Activated CD8-positive, alpha-beta memory T cell treated with anti-CD3 and anti-CD28 coated beads, Interleukin-2, amount 50 U/mL, for 24 hours (primary cell): ENCODE measurements around the gene KLRB1.
"Not testable (repeated sequence)": the region's sequence is repeated elsewhere in the genome, so short reads cannot be mapped to it uniquely, and the experiment has no call there.

Experiments
- DNase-seq: peaks from one replicate; pipeline ENCODE4 v3.0.0-alpha.2; 2020; ENCODE audit errors: extremely low read depth

KLRB1 gene

DNA sequence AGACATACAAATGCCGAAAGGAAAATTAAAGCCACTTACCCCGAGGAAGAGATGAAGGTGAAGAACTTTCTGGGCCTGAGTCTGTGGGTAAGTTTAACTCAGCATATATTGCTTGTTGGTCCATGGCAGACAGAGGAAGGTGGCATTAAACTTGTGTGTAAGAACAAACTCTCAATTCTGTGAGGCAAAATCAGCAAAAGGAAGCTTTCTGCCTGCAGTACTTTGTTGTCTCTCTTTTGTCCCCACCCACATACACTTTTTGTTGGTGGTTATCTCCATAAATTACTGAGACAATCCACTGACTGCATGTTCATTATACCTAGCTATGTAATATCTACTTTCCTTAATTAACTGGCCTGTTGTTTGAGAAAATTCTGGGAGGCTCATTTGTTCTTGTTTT lies at the start of gene KLRB1:
TSS of gene KLRB1 (minus strand) at position 201 of the 400 bp plus-strand sequence. CDS start at position 124, 77 bp downstream.
- no peak for DNase-seq

DNA sequence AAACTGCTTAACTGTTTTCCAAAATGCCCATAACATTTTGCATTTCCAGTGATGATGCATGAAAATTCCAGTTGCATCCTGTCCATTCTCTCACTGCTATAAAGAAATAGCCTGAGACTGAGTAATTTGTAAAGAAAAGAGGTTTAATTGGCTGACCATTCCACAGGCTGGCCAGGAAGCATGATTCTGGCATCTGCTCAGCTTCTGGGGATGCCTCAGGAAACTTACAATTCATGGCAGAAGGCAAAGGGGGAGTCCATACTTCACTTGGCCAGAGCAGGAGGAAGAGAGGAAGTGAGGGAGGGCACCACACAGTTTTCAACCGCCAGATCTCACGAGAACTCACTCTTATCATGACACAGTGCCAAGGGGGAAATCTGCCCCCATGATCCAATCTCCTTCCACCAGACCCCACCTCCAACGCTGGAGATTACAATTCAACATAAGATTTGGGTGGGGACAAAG lies 43.6 kb upstream of the KLRB1 start:
- DNase-seq, result no peak

DNA sequence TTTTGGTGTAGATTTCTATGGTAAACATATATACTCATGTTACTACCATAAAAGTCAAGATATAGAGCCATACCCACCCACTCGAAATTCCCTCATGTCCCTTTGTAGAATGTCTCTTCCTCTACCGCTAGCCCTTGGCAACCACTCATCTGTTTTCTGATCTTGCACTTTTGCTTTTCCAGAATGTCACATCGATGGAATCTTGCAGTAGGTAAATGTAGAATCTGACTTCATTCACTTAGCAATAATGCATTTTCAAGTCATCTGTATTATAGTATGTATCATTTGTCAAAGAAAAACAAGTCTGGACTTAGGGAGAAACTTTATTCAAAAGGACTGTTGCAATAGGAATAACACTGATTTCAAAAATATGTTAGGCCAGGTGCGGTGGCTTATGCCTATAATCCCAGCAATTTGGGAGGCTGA lies 42.4 kb upstream of the KLRB1 start:
- no peak for DNase-seq

DNA sequence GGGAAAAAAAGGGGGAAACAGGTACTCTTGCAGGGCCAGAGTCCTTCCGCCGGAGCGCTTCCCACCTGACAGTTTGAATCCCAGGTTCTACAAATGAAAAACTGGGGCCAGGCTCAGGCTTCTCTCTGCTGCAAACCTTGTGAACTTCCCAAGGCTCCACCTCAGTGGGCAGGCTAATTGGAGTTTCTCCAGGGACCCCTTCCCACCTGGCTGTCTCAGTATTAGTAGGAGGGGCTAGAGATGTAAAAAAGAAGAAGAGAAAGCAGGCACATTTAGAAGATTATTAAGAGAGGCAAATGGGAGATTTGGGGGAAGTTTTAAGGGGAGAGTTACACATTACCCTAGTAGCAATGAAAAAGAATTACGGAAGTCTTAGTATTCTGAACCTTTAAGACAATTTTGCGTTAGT lies 41.8 kb upstream of the KLRB1 start:
- DNase-seq, result no peak

DNA sequence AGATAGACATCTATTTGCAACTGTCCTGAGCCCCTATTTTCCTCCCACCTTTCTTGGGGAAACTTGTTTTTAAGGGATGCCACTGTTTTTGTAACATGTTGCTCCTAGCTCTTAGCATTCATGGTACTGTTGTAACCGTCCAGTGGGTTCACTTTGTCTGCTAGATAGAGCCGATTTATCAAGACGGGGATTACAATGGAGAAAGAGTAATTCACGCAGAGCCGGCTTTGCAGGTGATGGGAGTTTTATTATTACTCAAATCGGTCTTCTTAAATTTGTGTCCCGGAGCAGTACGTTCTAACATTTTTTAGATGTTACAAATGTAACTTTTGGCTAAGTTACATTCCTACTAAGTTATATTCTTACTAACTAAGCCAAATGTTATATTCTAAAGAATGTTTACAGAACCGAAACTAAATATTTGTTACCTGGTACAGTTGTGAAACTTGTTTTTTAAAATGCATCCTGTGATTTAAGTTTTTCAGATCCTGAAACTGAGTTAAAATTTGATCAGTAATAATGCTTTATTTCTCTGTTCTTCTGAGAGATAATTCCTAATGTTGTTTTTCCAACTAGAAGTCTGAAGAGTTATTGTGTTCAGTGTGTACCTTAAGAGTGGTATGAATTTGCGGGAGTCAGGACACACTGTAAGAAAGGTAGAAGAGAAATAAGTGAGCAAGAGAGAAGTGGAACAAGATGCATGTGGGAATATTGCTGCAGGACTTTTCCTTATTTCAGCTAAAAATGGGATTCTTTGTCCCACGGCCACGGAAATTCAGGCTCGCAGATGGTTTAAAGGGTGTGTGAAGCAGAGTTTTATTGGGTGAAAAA lies 41.2 kb upstream of the KLRB1 start:
- no peak for DNase-seq

DNA sequence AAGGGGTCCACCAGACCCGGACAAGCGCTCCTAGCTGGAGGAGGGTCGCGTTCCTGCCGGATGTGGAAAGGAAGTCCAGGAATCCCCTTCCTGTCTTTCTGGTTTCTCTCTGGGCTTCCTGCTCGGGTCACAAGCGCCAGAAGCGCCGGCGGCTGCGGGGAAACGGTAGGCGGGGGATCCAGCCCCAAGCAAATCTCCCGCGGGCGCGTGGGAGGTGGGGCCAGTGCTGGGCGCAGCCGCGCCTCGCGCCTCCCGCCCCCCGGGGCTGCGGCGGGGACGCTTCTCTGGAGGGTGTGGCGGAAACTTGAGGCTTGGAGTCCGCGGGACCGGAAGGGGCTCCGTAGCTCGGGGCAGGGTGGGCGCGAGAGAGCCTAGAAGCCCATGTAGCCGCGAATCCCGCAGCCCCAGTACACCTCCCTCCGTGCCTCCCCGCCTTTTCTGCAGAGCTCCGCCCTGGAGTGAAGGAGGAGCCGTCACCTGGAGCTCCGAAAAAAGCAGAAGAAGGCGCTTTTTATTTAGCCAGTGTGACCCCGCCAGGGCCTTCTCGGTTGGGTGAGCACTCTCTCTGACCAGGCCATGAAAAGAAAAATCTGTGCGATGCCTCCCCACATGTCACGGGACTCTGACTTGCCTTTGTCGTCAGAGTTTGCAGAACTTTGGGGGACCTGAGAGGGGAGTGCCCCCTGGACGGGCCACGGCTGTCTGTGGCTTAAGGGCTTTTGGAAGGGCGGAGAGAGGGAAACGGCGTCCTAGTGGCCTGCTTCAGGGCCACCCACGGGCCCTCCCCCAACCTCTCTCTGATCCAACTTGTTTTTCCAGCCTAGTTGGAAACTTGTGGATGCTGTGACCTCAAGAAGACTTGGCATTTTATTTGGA lies 40.3 kb upstream of the KLRB1 start:
- DNase-seq, result peak; percentile 72

DNA sequence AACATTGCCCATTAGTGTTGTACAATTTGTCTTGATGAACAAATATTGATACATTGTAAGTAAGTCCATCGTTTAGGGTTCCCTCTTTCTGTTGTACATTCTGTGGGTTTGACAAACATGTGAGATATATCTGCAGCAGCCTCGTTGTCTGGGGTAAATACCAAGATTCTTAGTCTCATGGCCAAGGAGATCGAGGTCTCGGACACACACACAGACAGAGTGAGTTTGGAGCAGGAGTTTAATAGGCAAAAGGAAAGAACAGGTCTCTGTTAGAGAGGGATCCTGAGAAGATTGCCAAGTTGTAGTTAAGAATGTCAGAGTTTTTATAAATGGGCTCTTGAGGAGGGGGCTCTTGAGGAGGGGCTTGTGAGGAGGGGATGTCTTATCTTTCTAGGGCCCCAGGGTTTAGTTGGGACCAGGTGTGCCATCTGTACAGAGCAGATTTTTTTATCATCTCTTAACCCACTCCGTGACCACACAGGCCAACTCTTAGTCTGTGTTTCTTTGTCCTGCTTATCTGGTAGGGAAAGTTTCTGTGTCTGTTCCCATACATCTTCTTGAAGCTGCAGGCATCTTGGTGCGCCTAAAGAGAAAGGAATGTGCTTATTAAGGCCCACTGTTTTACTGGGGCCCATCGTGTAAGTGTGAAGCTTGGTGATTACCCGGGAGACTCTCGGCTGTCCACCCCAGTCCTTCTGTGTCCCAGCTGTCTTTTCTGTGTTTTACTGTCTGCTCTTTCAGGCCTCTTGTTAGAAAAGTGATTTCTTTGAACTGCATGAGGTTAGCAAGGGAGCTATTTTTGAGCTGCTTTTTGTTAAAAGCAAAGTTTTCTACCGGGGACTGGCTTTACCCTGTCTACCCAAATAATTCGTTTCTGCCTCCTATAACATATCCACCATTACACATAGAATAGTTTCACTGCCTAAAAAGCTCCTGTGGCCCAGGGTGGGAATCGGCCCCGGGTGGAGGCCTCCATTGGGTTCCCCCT lies 39.4 kb upstream of the KLRB1 start:
- no peak for DNase-seq

DNA sequence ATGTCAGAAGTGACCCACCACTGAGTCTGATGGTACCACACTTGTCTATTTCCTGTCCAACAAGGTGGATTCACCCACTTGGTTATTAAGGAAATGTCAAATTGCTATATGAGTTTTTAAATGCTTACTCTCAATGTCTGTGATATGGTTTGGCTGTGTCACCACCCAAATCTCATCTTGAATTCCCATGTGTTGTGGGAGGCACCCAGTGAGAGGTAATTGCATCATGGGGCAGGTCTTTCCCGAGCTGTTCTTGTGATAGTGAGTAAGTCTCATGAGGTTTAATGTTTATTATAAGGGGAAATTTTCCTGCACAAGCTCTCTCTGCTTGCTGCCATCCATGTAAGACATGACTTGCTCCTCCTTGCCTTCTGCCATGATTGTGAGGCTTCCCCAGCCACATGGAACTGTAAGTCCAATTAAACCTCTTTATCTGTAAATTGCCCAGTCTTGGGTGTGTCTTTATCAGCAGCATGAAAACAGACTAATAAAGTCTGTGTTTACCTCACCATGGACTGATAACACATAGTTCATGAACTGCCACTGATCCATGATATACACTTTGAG lies 37.4 kb upstream of the KLRB1 start:
- not testable (repeated sequence) for DNase-seq

DNA sequence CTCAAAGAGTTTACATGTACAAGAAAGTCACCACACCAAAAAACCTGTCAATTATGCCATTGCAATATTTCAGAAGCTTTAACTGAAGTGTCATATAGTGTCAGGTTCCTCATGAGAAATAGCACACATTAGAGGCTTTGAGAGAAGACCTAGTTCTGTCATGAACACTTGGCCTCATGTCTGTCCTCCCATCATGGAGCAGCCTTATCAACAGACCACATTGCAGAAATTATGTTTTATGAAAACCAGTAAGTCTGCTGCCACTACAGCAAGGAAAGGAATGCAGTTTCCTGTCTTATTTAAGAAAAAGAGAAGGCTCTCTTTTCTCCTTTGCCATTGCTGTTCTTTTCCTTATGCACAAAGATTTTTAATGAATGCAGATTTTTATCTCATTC lies 35.5 kb upstream of the KLRB1 start:
- DNase-seq, result no peak

DNA sequence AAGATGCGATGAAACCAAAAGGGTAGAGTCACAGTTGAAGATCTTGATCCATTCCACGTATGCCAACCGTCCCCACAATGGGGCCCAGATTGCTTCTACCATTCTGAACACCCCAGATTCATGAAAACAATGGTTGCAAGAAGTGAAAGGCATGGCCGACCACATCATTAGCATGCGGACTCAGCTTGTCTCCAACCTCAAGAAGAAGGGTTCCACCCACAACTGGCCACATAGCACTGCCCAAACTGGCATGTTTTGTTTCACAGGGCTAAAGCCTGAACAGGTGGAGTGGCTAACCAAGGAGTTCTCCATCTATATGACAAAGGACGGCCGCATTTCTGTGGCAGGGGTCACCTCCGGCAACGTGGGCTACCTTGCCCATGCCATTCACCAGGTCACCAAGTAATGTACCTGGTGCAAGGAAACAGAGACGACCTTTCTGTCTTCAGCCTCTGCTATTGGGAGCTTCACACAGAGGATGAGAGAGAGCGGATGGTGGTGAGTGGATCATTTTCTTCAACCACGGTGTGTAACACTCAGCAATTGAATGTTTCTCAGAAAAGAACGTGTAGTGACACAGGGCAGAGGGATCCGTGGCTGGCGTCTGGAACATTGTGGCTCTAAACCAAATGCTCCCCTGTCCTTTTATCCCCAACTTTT lies 35.0 kb upstream of the KLRB1 start:
- DNase-seq, result no peak

DNA sequence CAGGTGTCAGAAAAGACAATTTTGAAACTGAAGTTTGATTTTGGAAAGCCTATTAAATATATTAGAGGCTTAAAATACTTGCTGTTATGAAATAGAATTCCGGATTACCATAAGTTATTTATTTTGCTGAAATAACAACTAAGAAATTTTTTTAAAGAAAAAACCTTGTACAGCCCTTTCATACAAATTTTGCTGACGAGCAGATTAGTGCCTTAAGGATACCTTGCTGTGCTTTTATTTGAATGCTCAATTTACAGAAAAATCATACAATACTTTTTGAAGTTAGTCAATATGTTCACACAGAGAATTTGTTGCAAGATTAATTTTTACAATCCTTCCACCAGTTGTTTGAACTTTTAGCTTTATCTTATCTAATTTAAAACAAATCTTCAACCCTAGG lies 32.3 kb upstream of the KLRB1 start:
- DNase-seq, result no peak

DNA sequence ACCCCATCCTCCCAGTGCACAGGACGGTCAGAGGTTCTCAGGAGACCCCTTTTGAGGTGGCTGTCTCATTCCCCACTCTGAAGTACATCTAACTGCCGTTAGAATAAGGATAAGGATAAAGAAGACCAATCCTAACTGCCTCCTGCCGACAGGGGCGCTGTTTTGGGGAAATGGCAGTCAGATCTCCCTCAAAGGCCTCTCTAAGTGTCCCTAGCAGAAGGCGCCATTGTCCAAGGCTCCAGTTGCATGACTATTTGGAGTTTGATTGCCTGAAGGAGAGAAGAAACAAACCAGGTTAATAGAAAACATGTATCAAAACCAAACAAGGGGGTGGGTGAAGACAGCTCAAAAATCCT lies 29.1 kb upstream of the KLRB1 start:
- DNase-seq, result no peak

DNA sequence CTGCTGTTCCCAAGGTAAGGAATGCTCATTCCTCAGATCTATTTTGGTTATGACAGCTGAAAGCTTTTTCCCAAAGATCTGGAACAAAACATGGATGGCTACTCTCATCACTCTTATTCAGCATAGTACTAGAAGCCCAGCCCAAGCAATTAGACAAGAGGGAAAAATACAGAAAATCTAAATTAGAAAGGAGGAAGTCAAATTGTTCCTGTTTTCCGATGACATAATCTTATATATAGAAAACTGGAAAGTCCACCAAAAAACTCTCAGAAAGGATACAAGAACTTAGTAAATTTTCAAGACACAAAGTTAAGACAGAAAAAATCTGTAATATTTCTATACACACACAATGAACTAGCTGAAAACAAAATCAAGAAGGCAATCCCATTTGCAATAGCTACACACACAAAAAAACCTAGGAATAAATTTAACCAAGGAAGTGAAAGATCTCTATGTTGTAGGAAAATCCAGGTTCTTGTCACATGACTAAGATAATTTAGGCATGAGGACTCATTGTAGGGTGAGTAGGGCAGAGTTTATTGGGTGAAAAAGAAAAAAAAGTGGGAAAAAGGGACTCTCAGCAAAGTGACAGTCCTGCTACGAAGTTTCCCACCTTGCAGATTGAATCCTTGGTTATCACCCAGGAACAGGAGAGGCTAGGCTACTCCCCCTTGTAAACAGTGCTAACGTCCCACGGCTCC lies 28.6 kb upstream of the KLRB1 start:
- no peak for DNase-seq

DNA sequence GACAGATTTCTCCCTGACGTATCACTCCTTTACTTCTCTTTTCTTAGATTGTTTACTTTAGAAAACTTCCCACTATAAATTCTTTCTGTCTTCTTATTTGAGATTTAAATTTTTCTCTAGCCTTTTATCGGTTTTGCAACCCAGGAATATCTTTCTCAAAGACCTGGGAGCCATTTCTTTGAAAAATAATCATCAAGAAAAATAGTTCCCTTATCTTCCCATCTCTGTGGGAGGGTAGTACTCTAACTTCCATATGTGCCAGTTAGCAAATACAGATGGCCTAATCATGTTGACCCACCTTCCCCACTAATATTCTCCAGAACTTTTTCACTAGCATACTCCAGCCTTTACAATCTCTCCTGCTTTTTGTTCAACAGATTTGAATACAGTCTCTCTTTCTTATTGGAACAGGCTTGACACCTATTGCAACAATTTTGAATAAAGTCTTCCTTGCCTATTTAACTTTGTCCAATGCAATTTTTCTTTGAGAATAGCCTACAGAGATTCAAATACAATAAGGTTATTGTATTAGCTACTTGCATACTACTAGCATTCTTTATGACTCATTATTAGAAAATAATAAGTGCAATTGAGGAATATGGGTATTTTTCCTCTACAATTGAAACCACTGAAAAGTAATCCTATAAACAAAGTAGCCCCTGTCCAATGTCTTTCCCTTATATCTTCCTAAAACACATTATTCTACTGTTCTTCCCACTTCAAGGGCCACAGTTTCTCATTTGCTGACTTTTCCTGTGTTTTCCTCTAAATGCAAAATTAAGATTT lies 27.4 kb upstream of the KLRB1 start:
- no peak for DNase-seq

DNA sequence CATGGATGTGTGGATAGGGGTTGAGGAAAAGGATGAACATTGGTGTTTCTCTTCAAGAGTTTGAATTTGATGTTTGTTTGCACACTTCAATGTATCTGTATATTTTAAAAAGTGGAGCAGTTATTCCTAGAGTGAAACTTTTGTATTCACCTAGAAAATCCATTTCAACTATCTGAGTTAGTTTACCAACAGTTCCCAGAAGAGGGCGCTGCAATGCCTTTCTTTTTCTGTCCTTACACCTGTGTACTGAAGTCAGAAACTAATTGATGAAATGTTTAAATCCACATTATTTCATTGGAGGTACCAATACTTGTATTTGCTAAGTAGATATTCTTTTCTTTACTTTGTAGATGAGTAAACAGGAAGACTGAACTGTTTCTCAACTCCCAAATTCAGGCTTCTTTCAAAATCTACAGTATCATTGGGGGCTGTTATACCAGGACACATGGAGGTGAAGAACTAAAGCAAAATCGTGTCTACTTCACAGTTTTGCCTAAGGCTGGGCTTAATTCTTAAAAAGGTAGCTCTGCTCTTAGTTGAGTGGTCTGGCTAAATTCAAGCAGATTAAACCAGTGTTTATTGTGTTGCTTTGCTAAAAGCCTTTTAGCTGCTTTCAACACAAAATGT lies 26.6 kb upstream of the KLRB1 start:
- peak; percentile 70 for DNase-seq

DNA sequence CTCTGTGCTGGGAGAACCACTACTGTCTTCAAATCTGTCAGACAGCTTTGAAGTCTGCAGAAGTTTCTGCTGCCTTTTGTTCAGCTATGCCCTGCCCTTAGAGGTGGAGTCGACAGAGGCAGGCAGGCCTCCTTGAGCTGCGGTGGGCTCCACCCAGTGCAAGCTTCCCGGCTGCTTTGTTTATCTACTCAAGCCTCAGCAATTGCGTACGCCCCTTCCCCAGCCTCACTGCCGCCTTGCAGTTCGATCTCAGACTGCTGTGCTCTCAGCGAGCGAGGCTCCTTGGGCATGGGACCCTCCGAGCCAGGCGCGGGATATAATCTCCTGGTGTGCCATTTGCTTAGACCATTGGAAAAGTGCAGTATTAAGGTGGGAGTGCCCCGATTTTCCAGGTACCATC lies 25.1 kb upstream of the KLRB1 start:
- no peak for DNase-seq

DNA sequence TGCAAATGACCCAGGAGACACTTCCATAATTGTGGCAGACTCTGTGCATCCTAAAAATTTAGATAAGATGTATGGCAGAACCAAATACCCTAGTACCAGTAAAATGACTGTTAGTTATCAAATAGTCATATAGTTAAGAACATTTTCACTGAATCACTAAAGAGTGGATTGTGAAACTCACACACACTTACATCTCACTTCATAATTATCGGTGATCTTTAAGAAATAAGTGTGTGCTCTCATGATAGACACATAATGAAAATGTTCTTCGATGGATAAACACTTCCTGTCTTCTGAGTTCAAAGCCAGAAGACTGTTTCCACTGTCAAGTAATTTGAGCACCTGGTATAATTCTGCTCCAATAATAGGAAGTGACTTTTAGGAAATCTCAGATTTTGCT lies 19.1 kb upstream of the KLRB1 start:
- no peak for DNase-seq

DNA sequence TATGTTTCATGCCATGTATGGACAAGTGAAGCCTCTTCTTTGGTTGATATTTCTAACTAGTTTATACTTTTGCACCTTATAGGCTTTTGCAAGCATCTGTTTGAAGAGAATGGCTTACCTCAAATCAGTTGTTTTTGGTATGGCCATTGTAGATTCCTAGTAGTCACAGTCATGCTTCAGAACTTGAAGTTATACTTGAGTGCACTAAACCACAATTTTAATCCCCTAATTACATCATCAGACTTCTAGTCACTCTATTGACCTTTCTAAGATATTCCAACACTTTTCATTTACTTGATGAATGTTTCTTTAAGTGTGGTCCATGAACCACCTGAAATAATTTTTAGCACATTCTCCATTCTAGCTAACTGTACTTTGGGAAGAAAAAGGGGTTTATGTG lies 18.6 kb upstream of the KLRB1 start:
- DNase-seq, result no peak

DNA sequence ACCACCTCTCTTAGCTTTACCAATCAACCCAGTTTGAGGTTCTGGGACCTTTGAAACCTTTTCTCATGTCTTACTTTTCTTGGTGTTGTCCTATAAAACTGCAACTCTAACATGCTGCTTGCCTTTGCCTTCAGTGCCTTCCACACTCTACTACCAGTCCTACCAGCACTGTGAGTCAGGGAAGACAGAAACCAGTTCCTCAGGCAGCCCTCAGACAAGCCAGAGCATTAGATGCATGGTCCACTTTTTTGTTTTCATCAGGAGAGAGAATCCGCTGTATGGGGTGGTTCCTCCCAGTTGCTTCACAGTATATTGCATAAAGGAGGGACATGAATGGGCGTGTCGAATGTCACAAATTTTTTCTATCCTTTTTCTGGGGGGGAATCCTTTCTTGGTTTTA lies 17.3 kb upstream of the KLRB1 start:
- no peak for DNase-seq
